HCT116 (cell line): ENCODE measurements around the gene PROX2. TPM values are rescaled to one million over a fixed set of nuclear protein-coding genes. Genes with fewer than 3 reads are reported as not detected.

ENCODE experiments used
- ATAC-seq: fragments of 200-7000 bp; cut with Tn5 transposase; 2 replicates; pipeline ENCODE4 v1.9.1; 2020; ENCODE audit warnings: mild to moderate bottlenecking, moderate library complexity
- BruUV-seq: library from RNA; stranded (reverse); fragments of 400-500 nt; replicated peaks from 2 replicates; lab custom pipeline; 2021; lab: Mats Ljungman, UMichigan
- CTCF ChIA-PET: fragments of 300-600 bp; sonication (Branson Sonifier 250); formaldehyde crosslinking; loops from one replicate; lab custom pipeline; 2021; ENCODE audit warnings: antibody characterized with exemption; lab: Charles Lee
- POLR2A ChIA-PET: fragments of 300-600, 350-600 bp; sonication (Branson Sonifier 250); formaldehyde crosslinking; loops from one replicate; lab custom pipeline; 2021; ENCODE audit warnings: antibody characterized with exemption; lab: Charles Lee
- RAD21 ChIA-PET, 2 experiments: fragments of 300-600 bp; sonication (Branson Sonifier 250); formaldehyde crosslinking; loops; one replicate each; lab custom pipeline; 2023; ENCODE audit warnings: low total read pairs in 2 of 2; ENCODE audit not compliant: uncharacterized antibody in 2 of 2, unreplicated experiment in 2 of 2, low non-redundant PET in 1 of 2; lab: Charles Lee
- DNase-seq: peaks from one replicate; pipeline ENCODE4 v3.0.0-alpha.2; 2010; ENCODE audit warnings: low read depth, low spot score
- H2AFZ ChIP-seq: fragments of 200-600 bp; shearing (Covaris generic), sonication (generic); 2 replicates; pipeline ENCODE4 v1.6.1; 2017; ENCODE audit warnings: low read depth, mixed run types, mixed read lengths, antibody characterized with exemption, low read length; ENCODE audit not compliant: poor library complexity, severe bottlenecking
- H3K27ac ChIP-seq: 2 replicates; pipeline ENCODE4 v1.5.1; 2012; ENCODE audit warnings: low read depth, low read length
- H3K27me3 ChIP-seq: fragments of 200-600 bp; sonication (generic); 2 replicates; pipeline ENCODE4 v1.6.1; 2016; ENCODE audit warnings: mixed run types, low read length, mixed read lengths; ENCODE audit not compliant: insufficient read depth
- H3K36me3 ChIP-seq, 2 experiments: fragments of 200-500 bp in 1 of 2; fragments of 200-600 bp in 1 of 2; sonication (Bioruptor generic) in 1 of 2; sonication (generic) in 1 of 2; 2 replicates each; pipeline versions ENCODE4 v1.5.1 to v1.6.1; 2014 to 2016; ENCODE audit warnings: low read length in 2 of 2, inconsistent platforms in 1 of 2, mixed read lengths in 1 of 2, mixed run types in 1 of 2; ENCODE audit not compliant: insufficient read depth in 2 of 2, control insufficient read depth in 1 of 2
- H3K4me1 ChIP-seq, 2 experiments: fragments of 200-600 bp in 1 of 2; sonication (generic) in 1 of 2; 2 replicates each; pipeline versions ENCODE4 v1.5.1 to v1.6.1; 2012 to 2017; ENCODE audit warnings: low read length in 2 of 2, inconsistent platforms in 1 of 2, mild to moderate bottlenecking in 1 of 2, mixed read lengths in 1 of 2, mixed run types in 1 of 2, moderate library complexity in 1 of 2; ENCODE audit not compliant: insufficient read depth in 2 of 2, control insufficient read depth in 1 of 2
- H3K4me2 ChIP-seq: fragments of 200-600 bp; sonication (generic); 2 replicates; pipeline ENCODE4 v1.6.1; 2017; ENCODE audit warnings: mixed run types, low read length, mixed read lengths
- H3K4me3 ChIP-seq, 2 experiments: fragments of 200-600 bp in 1 of 2; sonication (generic) in 1 of 2; replicated peaks in 1 of 2; 2 replicates each; pipeline ENCODE4 v1.5.1; 2011 to 2016; ENCODE audit warnings: low read length in 2 of 2, control low read depth in 1 of 2, low read depth in 1 of 2, mild to moderate bottlenecking in 1 of 2, mixed read lengths in 1 of 2, mixed run types in 1 of 2
- H3K79me2 ChIP-seq: fragments of 200-600 bp; sonication (generic); 2 replicates; pipeline ENCODE4 v1.6.1; 2017; ENCODE audit warnings: mild to moderate bottlenecking, mixed run types, low read length, moderate library complexity, mixed read lengths; ENCODE audit not compliant: insufficient read depth
- H3K9ac ChIP-seq: fragments of 200-600 bp; sonication (generic); 2 replicates; pipeline ENCODE4 v1.6.1; 2016; ENCODE audit warnings: low read length, mixed read lengths
- H3K9me2 ChIP-seq: fragments of 200-600 bp; sonication (generic), shearing (Covaris generic); 2 replicates; pipeline ENCODE4 v1.6.1; 2017; ENCODE audit warnings: mixed run types, mild to moderate bottlenecking, moderate library complexity; ENCODE audit not compliant: insufficient read depth
- H3K9me3 ChIP-seq, 2 experiments: fragments of 200-500 bp in 1 of 2; fragments of 200-600 bp in 1 of 2; sonication (Bioruptor generic) in 1 of 2; sonication (generic) in 1 of 2; 2 replicates each; pipeline ENCODE4 v1.6.1; 2014 to 2017; ENCODE audit warnings: low read length in 2 of 2, mixed read lengths in 2 of 2, inconsistent platforms in 1 of 2, low read depth in 1 of 2, mild to moderate bottlenecking in 1 of 2, mixed run types in 1 of 2, moderate library complexity in 1 of 2; ENCODE audit not compliant: control insufficient read depth in 1 of 2, insufficient read depth in 1 of 2
- H4K20me1 ChIP-seq: fragments of 200-600 bp; sonication (generic), shearing (Covaris generic); 2 replicates; pipeline ENCODE4 v1.6.1; 2017; ENCODE audit warnings: mixed run types, mild to moderate bottlenecking, moderate library complexity; ENCODE audit not compliant: insufficient read depth
- CEBPB ChIP-seq: IDR thresholded peaks from 2 replicates; pipeline ENCODE4 v1.6.1; 2012; ENCODE audit warnings: low read depth
- EZH2 ChIP-seq: fragments of 200-600 bp; sonication (generic); IDR thresholded peaks from 2 replicates; pipeline ENCODE4 v1.6.1; 2017; ENCODE audit warnings: antibody characterized with exemption, mixed run types
- FOSL1 ChIP-seq: IDR thresholded peaks from 2 replicates; pipeline ENCODE4 v1.6.1; 2012; ENCODE audit warnings: low read depth
- JUND ChIP-seq: IDR thresholded peaks from 2 replicates; pipeline ENCODE4 v1.6.1; 2012
- POLR2A ChIP-seq: IDR thresholded peaks from 2 replicates; pipeline ENCODE4 v1.7.0; 2011; ENCODE audit warnings: borderline replicate concordance; ENCODE audit not compliant: insufficient read depth, insufficient read length; ENCODE audit errors: extremely low read depth
- RAD21 ChIP-seq: IDR thresholded peaks from 2 replicates; pipeline ENCODE4 v1.6.1; 2012; ENCODE audit warnings: low read depth, mild to moderate bottlenecking
- SIN3A ChIP-seq: IDR thresholded peaks from 2 replicates; pipeline ENCODE4 v1.6.1; 2012; ENCODE audit warnings: low read depth
- SP1 ChIP-seq: IDR thresholded peaks from 2 replicates; pipeline ENCODE4 v1.6.1; 2012; ENCODE audit warnings: low read depth
- YY1 ChIP-seq: IDR thresholded peaks from 2 replicates; pipeline ENCODE4 v1.6.1; 2011; ENCODE audit warnings: low read length, low read depth, moderate library complexity, mild to moderate bottlenecking; ENCODE audit not compliant: insufficient replicate concordance; ENCODE audit errors: extremely low read depth
- ZNF274 ChIP-seq: fragments of 200-500 bp; sonication (Bioruptor generic); IDR thresholded peaks from 2 replicates; pipeline ENCODE4 v1.6.1; 2014; ENCODE audit warnings: mild to moderate bottlenecking, low read depth, low read length, inconsistent platforms
- intact Hi-C: fragments of 100-400 bp; cut with micrococcal nuclease; formaldehyde crosslinking; loops from 2 replicates; pipeline ENCODE4 v1.10.0; 2022
- total RNA-seq: library from RNA; stranded (reverse); gene quantifications from one replicate; pipeline ENCODE4 v1.2.1, GENCODE V29; 2021; ENCODE audit not compliant: unreplicated experiment
- TF ChIP-seq, protein P1 (sequence below): IDR thresholded peaks from 2 replicates; pipeline ENCODE4 v1.6.1; 2012
- TF ChIP-seq, protein P2 (sequence below), 3 experiments: fragments of 200-600 bp in 1 of 3; sonication (generic) in 1 of 3; IDR thresholded peaks in 2 of 3; conservative IDR thresholded peaks in 1 of 3; 2 replicates each; pipeline ENCODE4 v1.5.1; 2012 to 2017; ENCODE audit warnings: low read depth in 2 of 3, low read length in 2 of 3, antibody characterized with exemption in 1 of 3, borderline replicate concordance in 1 of 3, control low read depth in 1 of 3, mild to moderate bottlenecking in 1 of 3, mixed read lengths in 1 of 3, mixed run types in 1 of 3, moderate library complexity in 1 of 3; ENCODE audit not compliant: insufficient read depth in 1 of 3
- TF ChIP-seq, protein P3 (sequence below): IDR thresholded peaks from 2 replicates; pipeline ENCODE4 v1.6.1; 2011; ENCODE audit warnings: mild to moderate bottlenecking, low read length, moderate library complexity; ENCODE audit not compliant: insufficient replicate concordance; ENCODE audit errors: extremely low read depth
- TF ChIP-seq, protein P4 (sequence below): IDR thresholded peaks from 2 replicates; pipeline ENCODE4 v1.6.1; 2012

The PROX2 gene
- total RNA-seq, 1 experiment from 2014 or later: not detected

DNA sequence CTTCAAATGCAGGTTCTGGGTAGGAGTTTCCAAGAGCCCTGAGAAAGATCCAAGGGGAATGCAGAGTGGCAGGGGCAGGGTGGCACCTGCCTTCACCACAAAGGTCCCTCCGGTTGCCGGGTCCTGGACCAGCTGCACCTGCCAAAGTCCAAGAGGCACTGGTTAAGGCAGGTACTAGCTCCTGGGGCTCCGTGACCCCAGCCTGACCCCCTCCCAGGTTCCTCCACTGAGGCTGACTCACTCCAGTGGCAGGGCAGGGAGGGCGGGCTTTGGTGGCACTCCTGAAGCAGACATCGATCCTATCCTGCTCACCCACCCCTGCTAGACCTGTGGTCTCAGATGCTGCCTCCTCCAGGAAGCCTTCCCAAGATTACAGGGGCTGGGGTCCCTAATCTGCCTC, 35.8 kb upstream of the PROX2 start:
- no peaks in the 10 kb centered on the region for H3K9me2 ChIP-seq
- TF ChIP-seq CEBPB (no peak), YY1 (no peak)
- TF ChIP-seq, protein P1, sequence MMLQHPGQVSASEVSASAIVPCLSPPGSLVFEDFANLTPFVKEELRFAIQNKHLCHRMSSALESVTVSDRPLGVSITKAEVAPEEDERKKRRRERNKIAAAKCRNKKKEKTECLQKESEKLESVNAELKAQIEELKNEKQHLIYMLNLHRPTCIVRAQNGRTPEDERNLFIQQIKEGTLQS: no peak
- H3K4me3 ChIP-seq: no peak overlapping the region
- peak; percentile 20; the same call in 1 of the 2 replicates for ATAC-seq
- POLR2A ChIA-PET: no interaction called here
- H3K4me1 ChIP-seq: peaks cover 10 to 21% of the 10 kb centered on the region in 2 experiments; a peak in 3 of 4 replicates
- no peak for DNase-seq
- H3K27me3 ChIP-seq: no peaks in the 10 kb centered on the region
- H4K20me1 ChIP-seq: no peaks in the 10 kb centered on the region
- H2AFZ ChIP-seq: no peak overlapping the region
- CTCF ChIA-PET: interaction anchor here (0.6 to 2.3 kb wide), 3 partner anchors 11 to 51 kb away, joined by 3 to 7 read pairs (median 5); partner anchors contain the start of gene RPS6KL1
- H3K4me2 ChIP-seq: peak overlapping the region; percentile 39
- no TSS peak for BruUV-seq
- no peaks in the 10 kb centered on the region; a peak in 1 of 4 replicates for H3K36me3 ChIP-seq
- H3K27ac ChIP-seq: no peak overlapping the region
- RAD21 ChIA-PET: no interaction called here
- no peaks in the 10 kb centered on the region for H3K79me2 ChIP-seq
- intact Hi-C loops: no loop called here
- no peaks in the 10 kb centered on the region for H3K9me3 ChIP-seq
- H3K9ac ChIP-seq: no peak overlapping the region

DNA sequence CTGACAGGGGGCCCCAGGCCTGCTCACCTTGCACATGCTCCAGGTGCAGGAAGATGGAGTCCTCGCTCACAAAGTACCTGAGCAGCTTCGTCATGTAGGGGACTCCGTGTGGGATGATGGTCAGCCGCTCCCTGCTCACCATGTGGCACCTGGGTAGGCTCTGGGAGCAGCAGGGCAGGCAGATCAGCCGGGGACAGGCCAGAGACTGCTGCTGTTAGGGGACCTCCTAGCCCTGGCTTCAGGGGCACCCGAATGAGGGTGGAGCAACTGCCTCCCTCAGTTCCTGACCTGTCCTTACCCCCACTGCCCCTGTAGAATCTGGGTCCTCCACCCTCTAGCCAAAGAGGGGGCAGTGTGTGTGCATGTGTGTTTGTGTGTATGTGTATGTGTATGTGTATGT, 35.3 kb upstream of the PROX2 start:
- H3K4me2 ChIP-seq: peak overlapping the region; percentile 39; the same call in 1 of the 2 replicates
- 0 out of 2 replicates have a peak, but pooled peaks have one; percentile 7 for ATAC-seq
- no peaks in the 10 kb centered on the region for H3K9me3 ChIP-seq
- no peak overlapping the region for H3K4me3 ChIP-seq
- H4K20me1 ChIP-seq: no peaks in the 10 kb centered on the region
- no peak overlapping the region; the same call in 1 of the 2 replicates for H3K27ac ChIP-seq
- no TSS peak for BruUV-seq
- H3K9me2 ChIP-seq: no peaks in the 10 kb centered on the region
- TF ChIP-seq POLR2A: no peak
- TF ChIP-seq ZNF274: no peak
- TF ChIP-seq SIN3A: no peak
- TF ChIP-seq, protein P1: no peak
- TF ChIP-seq, protein P2, sequence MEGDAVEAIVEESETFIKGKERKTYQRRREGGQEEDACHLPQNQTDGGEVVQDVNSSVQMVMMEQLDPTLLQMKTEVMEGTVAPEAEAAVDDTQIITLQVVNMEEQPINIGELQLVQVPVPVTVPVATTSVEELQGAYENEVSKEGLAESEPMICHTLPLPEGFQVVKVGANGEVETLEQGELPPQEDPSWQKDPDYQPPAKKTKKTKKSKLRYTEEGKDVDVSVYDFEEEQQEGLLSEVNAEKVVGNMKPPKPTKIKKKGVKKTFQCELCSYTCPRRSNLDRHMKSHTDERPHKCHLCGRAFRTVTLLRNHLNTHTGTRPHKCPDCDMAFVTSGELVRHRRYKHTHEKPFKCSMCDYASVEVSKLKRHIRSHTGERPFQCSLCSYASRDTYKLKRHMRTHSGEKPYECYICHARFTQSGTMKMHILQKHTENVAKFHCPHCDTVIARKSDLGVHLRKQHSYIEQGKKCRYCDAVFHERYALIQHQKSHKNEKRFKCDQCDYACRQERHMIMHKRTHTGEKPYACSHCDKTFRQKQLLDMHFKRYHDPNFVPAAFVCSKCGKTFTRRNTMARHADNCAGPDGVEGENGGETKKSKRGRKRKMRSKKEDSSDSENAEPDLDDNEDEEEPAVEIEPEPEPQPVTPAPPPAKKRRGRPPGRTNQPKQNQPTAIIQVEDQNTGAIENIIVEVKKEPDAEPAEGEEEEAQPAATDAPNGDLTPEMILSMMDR (IDR thresholded peaks at IDR 0.05 in 2 of 3, conservative IDR thresholded peaks at IDR 0.05 in 1 of 3; ENCODE audit: borderline replicate concordance in 1 of 3, insufficient read depth in 1 of 3, low read depth in 2 of 3, low read length in 2 of 3): no peak
- TF ChIP-seq, protein P3, sequence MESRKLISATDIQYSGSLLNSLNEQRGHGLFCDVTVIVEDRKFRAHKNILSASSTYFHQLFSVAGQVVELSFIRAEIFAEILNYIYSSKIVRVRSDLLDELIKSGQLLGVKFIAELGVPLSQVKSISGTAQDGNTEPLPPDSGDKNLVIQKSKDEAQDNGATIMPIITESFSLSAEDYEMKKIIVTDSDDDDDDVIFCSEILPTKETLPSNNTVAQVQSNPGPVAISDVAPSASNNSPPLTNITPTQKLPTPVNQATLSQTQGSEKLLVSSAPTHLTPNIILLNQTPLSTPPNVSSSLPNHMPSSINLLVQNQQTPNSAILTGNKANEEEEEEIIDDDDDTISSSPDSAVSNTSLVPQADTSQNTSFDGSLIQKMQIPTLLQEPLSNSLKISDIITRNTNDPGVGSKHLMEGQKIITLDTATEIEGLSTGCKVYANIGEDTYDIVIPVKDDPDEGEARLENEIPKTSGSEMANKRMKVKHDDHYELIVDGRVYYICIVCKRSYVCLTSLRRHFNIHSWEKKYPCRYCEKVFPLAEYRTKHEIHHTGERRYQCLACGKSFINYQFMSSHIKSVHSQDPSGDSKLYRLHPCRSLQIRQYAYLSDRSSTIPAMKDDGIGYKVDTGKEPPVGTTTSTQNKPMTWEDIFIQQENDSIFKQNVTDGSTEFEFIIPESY: no peak
- TF ChIP-seq FOSL1: no peak
- TF ChIP-seq SP1: no peak
- no peak for TF ChIP-seq EZH2
- TF ChIP-seq, protein P4, sequence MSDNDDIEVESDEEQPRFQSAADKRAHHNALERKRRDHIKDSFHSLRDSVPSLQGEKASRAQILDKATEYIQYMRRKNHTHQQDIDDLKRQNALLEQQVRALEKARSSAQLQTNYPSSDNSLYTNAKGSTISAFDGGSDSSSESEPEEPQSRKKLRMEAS: no peak
- TF ChIP-seq JUND: no peak
- TF ChIP-seq CEBPB: no peak
- no peak for TF ChIP-seq RAD21
- H3K79me2 ChIP-seq: no peaks in the 10 kb centered on the region
- ChIA-PET CTCF (interaction anchor here (0.6 to 2.3 kb wide), 3 partner anchors 12 to 50 kb away, joined by 3 to 7 read pairs (median 5); partner anchors contain the start of gene RPS6KL1), POLR2A (no interaction called here), RAD21 (no interaction called here)
- no peak overlapping the region for H3K9ac ChIP-seq
- H3K27me3 ChIP-seq: no peaks in the 10 kb centered on the region
- H3K36me3 ChIP-seq: no peaks in the 10 kb centered on the region; a peak in 2 of 4 replicates
- peaks cover 10 to 21% of the 10 kb centered on the region in 2 experiments; a peak in 3 of 4 replicates for H3K4me1 ChIP-seq
- intact Hi-C loops: no loop called here
- no peak for DNase-seq
- H2AFZ ChIP-seq: no peak overlapping the region
